ENCODE results near the gene TMEM176B.

TMEM176B gene

GRCh38 chr7:150759479-150759878 lies 40.7 kb downstream of the TMEM176B start:
- H3K4me3 ChIP-seq (ENCODE audit: low read length) = no peak overlapping the region
- no peak for TF ChIP-seq ZNF274 (IDR thresholded peaks at IDR 0.05; ENCODE audit: low read depth, low read length)

GRCh38 chr7:150756858-150757257 lies 43.3 kb downstream of the TMEM176B start:
- no peak for TF ChIP-seq ZNF274 (IDR thresholded peaks at IDR 0.05; ENCODE audit: low read depth, low read length)
- no peak overlapping the region for H3K4me3 ChIP-seq (ENCODE audit: low read length)

- TF ChIP-seq ZNF274 (IDR thresholded peaks at IDR 0.05; ENCODE audit: low read depth, low read length) = no peak
- H3K4me3 ChIP-seq (ENCODE audit: low read length) = no peak overlapping the region
Observed at GRCh38 chr7:150756166-150756565, 44.0 kb downstream of the TMEM176B start.

GRCh38 chr7:150755473-150756099 lies 44.6 kb downstream of the TMEM176B start:
- no peak for TF ChIP-seq ZNF274 (IDR thresholded peaks at IDR 0.05; ENCODE audit: low read depth, low read length)
- no peak overlapping the region for H3K4me3 ChIP-seq (ENCODE audit: low read length)

GRCh38 chr7:150754951-150755350 lies 45.2 kb downstream of the TMEM176B start:
- H3K4me3 ChIP-seq (ENCODE audit: low read length) = no peak overlapping the region
- TF ChIP-seq ZNF274 (IDR thresholded peaks at IDR 0.05; ENCODE audit: low read depth, low read length) = no peak

- H3K4me3 ChIP-seq (ENCODE audit: low read length) = no peak overlapping the region
- no peak for TF ChIP-seq ZNF274 (IDR thresholded peaks at IDR 0.05; ENCODE audit: low read depth, low read length)
Observed at GRCh38 chr7:150753826-150754603, 46.1 kb downstream of the TMEM176B start.

- H3K4me3 ChIP-seq (ENCODE audit: low read length) = no peak overlapping the region
- TF ChIP-seq ZNF274 (IDR thresholded peaks at IDR 0.05; ENCODE audit: low read depth, low read length) = no peak
Observed at GRCh38 chr7:150753239-150753638, 46.9 kb downstream of the TMEM176B start.

GRCh38 chr7:150751702-150752101 lies 48.5 kb downstream of the TMEM176B start:
- no peak for TF ChIP-seq ZNF274 (IDR thresholded peaks at IDR 0.05; ENCODE audit: low read depth, low read length)
- no peak overlapping the region for H3K4me3 ChIP-seq (ENCODE audit: low read length)

- no peak overlapping the region for H3K4me3 ChIP-seq (ENCODE audit: low read length)
- TF ChIP-seq ZNF274 (IDR thresholded peaks at IDR 0.05; ENCODE audit: low read depth, low read length) = no peak
Observed at GRCh38 chr7:150748376-150748775, 51.8 kb downstream of the TMEM176B start.

GRCh38 chr7:150746921-150747320 lies 53.2 kb downstream of the TMEM176B start:
- no peak for TF ChIP-seq ZNF274 (IDR thresholded peaks at IDR 0.05; ENCODE audit: low read depth, low read length)
- no peak overlapping the region for H3K4me3 ChIP-seq (ENCODE audit: low read length)

GRCh38 chr7:150745876-150746275 lies 54.3 kb downstream of the TMEM176B start:
- TF ChIP-seq ZNF274 (IDR thresholded peaks at IDR 0.05; ENCODE audit: low read depth, low read length) = no peak
- no peak overlapping the region for H3K4me3 ChIP-seq (ENCODE audit: low read length)

GRCh38 chr7:150745086-150745485 lies 55.1 kb downstream of the TMEM176B start:
- TF ChIP-seq ZNF274 (IDR thresholded peaks at IDR 0.05; ENCODE audit: low read depth, low read length) = no peak
- no peak overlapping the region for H3K4me3 ChIP-seq (ENCODE audit: low read length)

- TF ChIP-seq ZNF274 (IDR thresholded peaks at IDR 0.05; ENCODE audit: low read depth, low read length) = no peak
- H3K4me3 ChIP-seq (ENCODE audit: low read length) = no peak overlapping the region
Observed at GRCh38 chr7:150744041-150744656, 56.0 kb downstream of the TMEM176B start.

GRCh38 chr7:150742286-150742968 lies 57.7 kb downstream of the TMEM176B start:
- no peak for TF ChIP-seq ZNF274 (IDR thresholded peaks at IDR 0.05; ENCODE audit: low read depth, low read length)
- H3K4me3 ChIP-seq (ENCODE audit: low read length) = no peak overlapping the region

All from GM08714 (cell line).